HG02981 (cell line): Measurements from ENCODE around the gene KRTAP5-9.
"Not testable (repeated sequence)": the region's sequence is repeated elsewhere in the genome, so short reads cannot be mapped to it uniquely, and the experiment has no call there.

Experiments used
- ATAC-seq: cut with Tn5 transposase; IDR thresholded peaks from one replicate; pipeline ENCODE4 v1.9.1; 2021; ENCODE audit warnings: mild to moderate bottlenecking, moderate library complexity; ENCODE audit not compliant: unreplicated experiment

The KRTAP5-9 gene

GRCh38 chr11:71557257-71557656 lies 9.0 kb downstream of the KRTAP5-9 start:
- no peak for ATAC-seq

GRCh38 chr11:71558996-71559395 lies 10.8 kb downstream of the KRTAP5-9 start:
- ATAC-seq = no peak

- ATAC-seq = no peak
Measured at GRCh38 chr11:71562120-71562519, 13.9 kb downstream of the KRTAP5-9 start.

- no peak for ATAC-seq
Measured at GRCh38 chr11:71563406-71563805, 15.2 kb downstream of the KRTAP5-9 start.

GRCh38 chr11:71564430-71564829 lies 16.2 kb downstream of the KRTAP5-9 start:
- no peak for ATAC-seq

GRCh38 chr11:71565263-71565662 lies 17.0 kb downstream of the KRTAP5-9 start, which contains the start of gene KRTAP5-10:
TSS of gene KRTAP5-10 (plus strand) at chr11:71565563. CDS start at chr11:71565588, 25 bp downstream.
- ATAC-seq = no peak

GRCh38 chr11:71566081-71566620 lies 17.9 kb downstream of the KRTAP5-9 start:
- ATAC-seq = no peak

- not testable (repeated sequence) for ATAC-seq
Measured at GRCh38 chr11:71566626-71567599, 18.7 kb downstream of the KRTAP5-9 start.

GRCh38 chr11:71567633-71568032 lies 19.4 kb downstream of the KRTAP5-9 start:
- not testable (repeated sequence) for ATAC-seq

GRCh38 chr11:71568704-71569349 lies 20.6 kb downstream of the KRTAP5-9 start:
- no peak for ATAC-seq

- ATAC-seq = not testable (repeated sequence)
Measured at GRCh38 chr11:71571101-71571850, 23.1 kb downstream of the KRTAP5-9 start.

GRCh38 chr11:71572811-71573210 lies 24.6 kb downstream of the KRTAP5-9 start:
- ATAC-seq = no peak

GRCh38 chr11:71574418-71574817 lies 26.2 kb downstream of the KRTAP5-9 start:
- no peak for ATAC-seq

GRCh38 chr11:71575723-71576424 lies 27.7 kb downstream of the KRTAP5-9 start:
- ATAC-seq = no peak

- not testable (repeated sequence) for ATAC-seq
Measured at GRCh38 chr11:71576688-71577465, 28.7 kb downstream of the KRTAP5-9 start.

- no peak for ATAC-seq
Measured at GRCh38 chr11:71577469-71578004, 29.3 kb downstream of the KRTAP5-9 start.

GRCh38 chr11:71579513-71579912 lies 31.3 kb downstream of the KRTAP5-9 start:
- ATAC-seq = not testable (repeated sequence)

- ATAC-seq = no peak
Measured at GRCh38 chr11:71580057-71581003, 32.1 kb downstream of the KRTAP5-9 start.
